Adrenal gland (tissue), 12 donors: ENCODE results near the gene POTEJ. TPM values are rescaled to one million over a fixed set of nuclear protein-coding genes. Genes with fewer than 3 reads are reported as not detected.
"Not testable (repeated sequence)": the region's sequence is repeated elsewhere in the genome, so short reads cannot be mapped to it uniquely, and the experiment has no call there.

ENCODE experiments used
- DNase-seq, 7 donors: peaks; one replicate each; pipeline ENCODE4 v3.0.0-alpha.2; 2019 to 2020
- H3K27ac ChIP-seq, 5 donors: fragments of 200-600 bp; sonication (generic) in 4 of 5; 1 replicate in 3 of 5; 2 replicates in 2 of 5; pipeline versions ENCODE4 v1.5.1 to v1.8.0; 2016 to 2020; ENCODE audit warnings: mild to moderate bottlenecking in 1 of 5
- H3K27me3 ChIP-seq: fragments of 200-600 bp; 2 replicates; pipeline ENCODE4 v1.8.0; 2021
- H3K36me3 ChIP-seq, 2 donors: fragments of 200-600 bp; replicated peaks in 1 of 2; 1 replicate in 1 of 2; 2 replicates in 1 of 2; pipeline versions ENCODE4 v1.5.1 to v1.8.0; 2018 to 2022
- H3K4me1 ChIP-seq, 2 donors: fragments of 200-600 bp; replicated peaks in 1 of 2; 1 replicate in 1 of 2; 2 replicates in 1 of 2; pipeline versions ENCODE4 v1.5.1 to v1.8.0; 2018 to 2021
- H3K4me3 ChIP-seq, 4 donors: fragments of 200-600 bp; sonication (generic) in 3 of 4; one replicate each; pipeline ENCODE4 v1.5.1; 2016 to 2018
- H3K9me3 ChIP-seq, 3 donors: fragments of 200-600 bp; sonication (generic) in 1 of 3; replicated peaks in 1 of 3; 1 replicate in 2 of 3; 2 replicates in 1 of 3; pipeline versions ENCODE4 v1.5.1 to v1.8.0; 2016 to 2021
- WGBS, 4 donors: extraction: QIAGEN DNeasy Blood & Tissue Kit in 2 of 4; methylation state at CpG; one replicate each; pipeline versions ENCODE4 v1.1.5 to v1.1.7; 2013 to 2017; 5-methylcytosine and 5-hydroxymethylcytosine counted together
- intact Hi-C, 2 donors: fragments of 100-400 bp; cut with DNase I; formaldehyde crosslinking; loops; one replicate each; pipeline versions ENCODE4 v1.14.1 to v1.15.0; 2022 to 2023
- polyA plus RNA-seq, 3 donors: library from polyadenylated mRNA; stranded (reverse); fragments of 200-250 nt in 2 of 3; fragments of 350-450 nt in 1 of 3; fragmentation: Illumina TruSeq in 1 of 3; extraction: RNeasy Lipid Tissue Mini Kit (QIAGEN cat#74804) in 1 of 3; gene quantifications; one replicate each; pipeline ENCODE4 v1.2.3, GENCODE V29; 2013 to 2014
- small RNA-seq, 2 donors: library from RNA; depleted of rRNA; stranded (forward); fragments of <200 nt; gene quantifications; one replicate each; pipeline ENCODE3, GENCODE V24; 2016
- total RNA-seq, 9 donors: library from RNA; depleted of rRNA in 4 of 9; stranded (reverse); fragments of >200 nt in 4 of 9; fragments of 120-200 nt in 1 of 9; fragmentation: NEBNext Ultra II Directional in 1 of 9; extraction: Animal tissue kit (Norgen Biotek cat#: 25700) in 1 of 9; gene quantifications; one replicate each; pipeline versions ENCODE4 v1.1.0 to v1.2.4, GENCODE V29; 2013 to 2023
- donor health status: healthy with polysubstance abuse.
- donor health status: Bipolar disorder and iron deficiency.
- donor health status: DM: yes; HTN: yes; CAD: no.
- donor health status: DM: no; HTN: no; CAD: no.
- donor health status: DM: no; HTN: no; CAD: no.
- donor health status: DM: yes; HTN: yes; CAD: no.

The POTEJ gene
- total and polyA plus RNA-seq, 12 donors, result 0.17 TPM; not detected in 11

DNA sequence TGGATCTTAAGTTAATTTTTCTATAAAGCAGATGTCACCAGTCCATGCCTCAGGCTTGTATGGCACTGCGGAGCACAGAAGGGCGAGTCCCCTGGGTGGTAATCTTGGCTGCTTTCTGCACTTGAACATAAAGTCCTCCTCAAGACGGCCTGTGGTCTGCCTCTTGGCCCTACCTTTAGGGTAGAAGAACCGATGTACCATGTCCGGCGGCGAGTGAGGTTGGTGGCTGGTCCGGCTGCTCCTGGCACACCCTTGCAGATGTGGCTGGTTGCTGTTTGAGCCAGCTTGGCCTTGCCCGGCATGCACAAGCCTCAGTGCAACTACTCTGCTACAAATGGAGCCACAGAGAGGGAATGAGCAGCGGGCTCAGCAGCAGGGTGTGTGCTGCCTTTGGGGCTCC lies 56.3 kb downstream of the POTEJ start:
- 83 to 97% (median 94%) methylated on average over 2 to 10 of the region's 10 CpGs; no CpG with 5 or more reads in 1 of the 4 donors for WGBS, 4 donors
- intact Hi-C loops, DNase-seq: not testable (repeated sequence)

DNA sequence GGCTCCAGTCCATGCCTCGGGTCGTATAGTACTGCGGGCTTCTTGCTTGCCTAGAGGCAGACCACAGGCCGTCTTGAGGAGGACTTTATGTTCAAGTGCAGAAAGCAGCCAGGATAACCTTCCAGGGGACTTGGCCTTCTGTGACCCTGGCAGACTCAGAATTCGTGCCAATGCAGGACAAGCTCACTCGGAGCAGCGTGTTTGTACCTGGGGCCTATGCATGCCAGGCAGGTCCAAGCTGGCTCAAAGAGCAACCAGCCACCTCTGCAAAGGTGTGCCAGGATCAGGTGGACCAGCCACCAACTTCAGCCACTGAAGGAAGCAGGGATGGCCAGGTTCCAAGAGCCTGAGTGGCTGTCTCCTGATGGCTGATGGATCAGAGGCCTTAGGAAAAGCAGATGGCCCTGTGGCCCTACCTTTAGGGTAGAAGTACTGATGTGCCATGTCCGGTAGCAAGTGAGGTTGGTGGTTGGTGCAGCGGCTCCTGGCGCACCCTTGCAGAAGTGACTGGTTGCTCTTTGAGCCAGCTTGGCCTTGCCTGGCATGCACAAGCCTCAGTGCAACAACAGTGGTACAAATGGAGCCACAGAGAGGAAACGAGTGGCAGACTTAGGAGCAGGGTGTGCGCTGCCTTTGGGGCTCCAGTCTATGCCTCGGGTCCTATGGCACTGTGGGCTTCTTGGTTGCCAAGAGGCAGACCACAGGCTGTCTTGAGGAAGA lies 58.9 kb downstream of the POTEJ start:
- intact Hi-C loops, H3K9me3 ChIP-seq, H3K4me1 ChIP-seq, H3K27ac ChIP-seq, DNase-seq, H3K4me3 ChIP-seq, H3K36me3 ChIP-seq, H3K27me3 ChIP-seq: not testable (repeated sequence)
- WGBS, 4 donors, result 83 to 100% (median 93%) methylated on average over 3 to 11 of the region's 13 CpGs

More for the DNA sequence above, 56.3 kb downstream of the POTEJ start:
- not testable (repeated sequence) for H3K9me3 ChIP-seq, H3K36me3 ChIP-seq, H3K4me1 ChIP-seq, H3K4me3 ChIP-seq, H3K27ac ChIP-seq, H3K27me3 ChIP-seq

DNA sequence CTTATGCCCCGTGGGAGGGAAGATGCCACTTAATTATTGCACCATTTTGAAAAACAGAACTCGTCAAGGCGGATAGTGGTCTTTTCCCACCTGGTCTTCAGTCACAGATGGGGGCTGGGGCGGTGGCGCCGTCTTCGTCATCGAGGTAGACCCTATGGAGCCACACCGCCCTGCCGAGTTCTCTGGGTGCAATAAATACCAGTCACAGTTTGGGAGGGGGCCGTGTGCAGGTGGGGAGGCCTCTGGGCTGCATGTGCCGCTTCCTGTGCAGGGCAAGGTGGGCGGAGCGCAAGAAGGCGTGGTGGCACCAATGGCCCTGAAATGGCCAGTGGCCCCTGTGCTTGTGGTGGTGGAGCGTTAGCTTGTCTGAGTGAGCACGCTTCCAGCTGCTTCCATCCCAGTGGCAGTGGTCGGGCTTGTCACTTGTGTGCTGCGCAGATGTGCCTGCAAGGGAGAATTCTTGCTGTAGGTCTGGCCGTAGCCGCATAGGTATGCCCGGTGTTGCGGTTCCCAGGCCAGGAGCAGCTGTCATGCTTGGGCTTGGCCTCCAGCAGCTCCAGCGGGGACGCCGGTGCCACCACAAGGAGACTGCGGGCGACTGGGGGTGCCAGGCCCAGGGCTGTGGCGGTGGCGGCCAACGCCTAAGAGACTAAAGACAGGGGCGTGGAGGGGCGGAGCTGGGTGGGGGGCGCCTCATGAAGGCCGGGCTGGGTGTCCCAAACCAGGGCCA lies 81.0 kb downstream of the POTEJ start:
- WGBS, 4 donors, result 35 to 77% (median 52%) methylated on average over 1 to 22 of the region's 35 CpGs
- H3K4me1 ChIP-seq, H3K9me3 ChIP-seq, H3K4me3 ChIP-seq, H3K27me3 ChIP-seq, H3K36me3 ChIP-seq, DNase-seq, intact Hi-C loops, H3K27ac ChIP-seq: not testable (repeated sequence)

DNA sequence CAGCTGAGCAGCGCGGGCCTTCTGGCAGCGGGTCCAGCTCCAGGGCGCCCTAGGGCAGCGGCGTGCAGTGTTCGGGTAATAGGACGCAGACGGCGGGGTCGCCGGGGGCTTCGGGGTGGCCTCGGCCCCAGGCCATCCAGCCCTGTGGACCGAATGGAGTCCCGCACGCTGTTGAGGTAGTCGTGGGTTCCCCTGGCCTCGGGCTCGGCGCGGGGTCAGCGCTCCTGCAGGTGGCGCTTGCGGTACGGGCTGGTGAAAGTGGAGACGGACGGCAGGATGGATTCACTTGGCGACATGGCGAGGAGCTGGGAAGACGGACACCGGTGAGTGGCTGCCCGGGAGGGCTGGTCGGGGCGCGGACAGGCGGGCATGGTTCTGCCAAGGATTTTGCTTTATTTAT lies 82.2 kb downstream of the POTEJ start:
- intact Hi-C loops, H3K27ac ChIP-seq, H3K4me3 ChIP-seq, H3K27me3 ChIP-seq, H3K9me3 ChIP-seq, H3K36me3 ChIP-seq, H3K4me1 ChIP-seq: not testable (repeated sequence)
- WGBS, 4 donors, result 4 to 40% (median 5%) methylated on average over 2 to 37 of the region's 37 CpGs; no CpG with 5 or more reads in 1 of the 4 donors
- peak; percentile 9 to 82 (median 32) for DNase-seq

DNA sequence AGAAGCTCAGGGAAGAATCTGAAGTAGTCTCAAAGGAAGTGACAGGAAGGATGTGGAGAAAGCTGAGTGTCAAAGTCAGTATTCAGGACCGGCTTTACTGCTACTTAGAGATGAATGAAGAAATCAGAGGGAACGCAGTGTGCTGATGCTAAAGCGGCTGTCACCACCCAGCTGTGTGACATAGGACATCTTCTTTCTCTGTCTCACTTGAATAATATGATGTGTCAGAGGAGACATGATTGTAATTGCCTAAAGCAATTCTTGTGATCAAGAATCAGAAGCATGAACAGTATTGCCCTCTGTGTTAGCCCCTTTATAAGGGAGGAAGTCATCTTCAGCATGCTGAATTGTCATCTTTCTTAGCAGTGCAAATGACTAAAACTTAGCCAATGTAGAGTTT lies 92.0 kb downstream of the POTEJ start:
- H3K27me3 ChIP-seq, DNase-seq, H3K4me1 ChIP-seq, H3K4me3 ChIP-seq, H3K27ac ChIP-seq, intact Hi-C loops, H3K36me3 ChIP-seq, H3K9me3 ChIP-seq: not testable (repeated sequence)
- 69 to 91% (median 75%) methylated on average over 3 of the region's 3 CpGs for WGBS, 4 donors

Small RNAs within 50 kb of the gene (small RNA-seq; reads per million reads assigned to genes)
- gene RF00017 (0 reads per million in 2 donors), gene RNU6-848P (0 reads per million in 2 donors)

Other genes with a start within 250 kb of the POTEJ start
- gene POTEI, start 102.1 kb upstream of the POTEJ start, total RNA-seq, result under 1 TPM in 2 of 9 donors, not detected in 7; 0.04 to 0.17 TPM
- gene POTEI, start 102.1 kb upstream of the POTEJ start, polyA plus RNA-seq, result under 1 TPM in 1 of 3 donors, not detected in 2; 0.08 TPM
- not detected for gene CFC1B, start 90.2 kb upstream of the POTEJ start, total RNA-seq
- gene CFC1B, start 90.2 kb upstream of the POTEJ start, polyA plus RNA-seq, result not detected
- gene CFC1, start 11.9 kb upstream of the POTEJ start, total RNA-seq, result 1 to 10 TPM in 1 of 9 donors, under 1 TPM in 3, not detected in 5; 0.11 to 1.4 (median 0.40) TPM
- gene CFC1, start 11.9 kb upstream of the POTEJ start, polyA plus RNA-seq, result 1 to 10 TPM in 2 of 3 donors, not detected in 1; 4.9 to 6.0 TPM
- not detected for gene GPR148, start 117.6 kb downstream of the POTEJ start, total RNA-seq
- gene GPR148, start 117.6 kb downstream of the POTEJ start, polyA plus RNA-seq, result not detected
- gene AMER3, start 144.1 kb downstream of the POTEJ start, total RNA-seq, result 1 to 10 TPM in 1 of 9 donors, under 1 TPM in 4, not detected in 4; 0.08 to 1.2 (median 0.71) TPM
- gene AMER3, start 144.1 kb downstream of the POTEJ start, polyA plus RNA-seq, result 1 to 10 TPM in 1 of 3 donors, under 1 TPM in 2; 0.13 to 1.2 (median 0.46) TPM
- 1 to 10 TPM in 8 of 9 donors, under 1 TPM in 1; 0.97 to 8.3 (median 2.8) TPM for gene ARHGEF4, start 225.5 kb downstream of the POTEJ start, total RNA-seq
- 10 to 100 TPM in 1 of 3 donors, 1 to 10 TPM in 2; 4.2 to 40.4 (median 6.8) TPM for gene ARHGEF4, start 225.5 kb downstream of the POTEJ start, polyA plus RNA-seq